NCI-H345 treated with DMSO at 0.1 percent for 48 hours (cell line): ENCODE data around the gene DRD2.

Experiments used
- DNase-seq: peaks from one replicate; lab custom pipeline; 2025; ENCODE audit not compliant: unreplicated experiment; lab: John Stamatoyannopoulos, UW

Gene DRD2

DNA sequence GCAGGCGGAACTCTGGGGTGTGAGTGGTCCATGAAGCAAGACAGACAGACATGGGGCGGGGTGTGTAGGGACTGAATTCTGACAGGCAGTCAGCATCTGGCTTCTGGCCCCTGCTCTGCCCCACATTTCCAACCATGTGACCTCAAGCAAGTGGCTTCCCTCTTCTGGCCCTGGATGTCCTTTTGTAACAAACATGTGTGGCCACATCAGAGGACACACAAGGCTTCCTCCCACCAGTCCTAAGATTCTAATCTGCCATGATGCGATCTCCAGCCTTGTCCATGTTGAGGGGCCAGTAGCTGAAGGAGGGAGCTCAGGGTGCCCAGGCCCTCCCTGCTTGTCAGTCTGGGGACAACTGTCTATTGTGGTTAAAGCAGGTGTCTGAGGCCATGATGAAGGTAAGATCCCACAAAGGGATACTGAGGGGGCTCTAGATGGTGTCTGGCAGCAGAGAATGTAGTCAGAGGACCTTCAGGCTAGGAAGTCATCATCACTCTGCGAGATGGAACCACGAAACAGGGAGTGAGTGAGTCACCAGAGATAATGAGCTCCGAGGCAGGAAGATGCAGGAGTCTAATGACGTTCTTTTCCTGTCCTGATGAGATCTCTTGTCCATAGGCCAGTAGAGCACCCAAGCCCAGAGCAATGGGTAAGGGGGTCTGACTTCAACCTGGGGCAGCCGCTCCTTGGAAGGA is 27.4 kb downstream of the DRD2 start:
- no peak for DNase-seq

DNA sequence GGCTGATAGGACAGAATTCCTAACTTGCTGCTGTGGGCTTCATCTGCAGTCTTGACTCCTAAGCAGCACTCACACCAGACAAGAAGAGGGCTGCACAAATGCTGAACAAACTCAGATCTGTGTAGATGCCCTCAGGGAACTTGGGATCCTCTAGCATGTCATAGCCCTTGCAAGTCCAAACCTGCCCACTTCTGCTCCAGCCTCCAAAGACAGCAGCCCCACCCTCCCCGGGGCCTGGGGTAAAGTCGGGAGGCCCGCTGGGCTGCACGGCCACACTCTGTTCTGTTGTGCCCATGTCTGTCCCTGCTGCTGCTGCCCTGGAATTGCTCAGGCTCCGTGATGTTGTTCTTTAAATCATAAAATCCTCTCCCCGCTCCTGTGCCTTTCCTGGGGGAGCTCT is 28.3 kb downstream of the DRD2 start:
- DNase-seq: peak; percentile 67

DNA sequence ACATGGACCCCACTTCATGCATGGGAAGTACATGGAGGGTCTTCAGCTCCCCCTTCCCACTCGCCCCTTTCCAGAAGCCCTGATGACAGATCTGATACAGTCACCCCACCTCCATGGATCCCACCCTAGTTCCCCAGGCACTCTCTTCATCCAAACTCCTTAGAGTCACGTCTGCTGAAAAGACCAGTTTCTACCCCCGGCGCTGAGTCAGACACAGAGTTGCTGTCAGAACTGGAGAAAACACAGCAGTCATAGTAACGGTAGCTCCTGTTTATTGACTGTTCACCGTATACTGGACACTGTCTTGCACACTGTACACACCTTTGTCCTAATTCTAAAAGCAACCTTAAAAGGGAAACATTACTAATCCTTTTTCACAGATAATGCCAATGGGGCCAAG is 29.1 kb downstream of the DRD2 start:
- DNase-seq: no peak

DNA sequence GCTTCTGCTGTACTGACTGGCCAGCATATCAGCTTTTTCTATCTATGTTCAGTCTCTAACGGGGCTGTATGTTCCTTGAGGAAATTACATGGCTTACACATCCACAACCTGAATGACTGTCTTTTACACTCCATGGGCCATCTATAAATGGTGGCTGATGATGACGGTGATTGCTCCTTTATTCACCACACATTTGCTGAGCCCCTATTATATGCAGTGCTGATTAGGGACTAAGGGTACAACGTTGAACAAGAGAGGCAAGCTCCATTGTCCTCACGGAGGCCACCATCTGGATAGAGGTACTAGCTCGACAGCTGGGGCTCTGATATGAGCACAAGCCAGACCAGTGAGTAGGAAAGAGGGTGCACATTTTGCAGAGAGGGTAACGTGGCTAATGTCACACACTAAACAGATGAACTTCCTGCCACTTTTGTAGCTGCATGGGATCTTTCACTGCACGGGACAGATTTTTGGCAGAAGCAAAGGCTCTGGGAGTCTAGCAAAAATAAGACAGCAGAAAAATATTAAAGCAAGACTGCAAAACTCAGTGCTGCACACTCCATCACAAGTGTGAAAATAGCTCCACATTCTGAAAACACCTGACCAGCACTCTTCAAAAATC is 30.6 kb downstream of the DRD2 start:
- no peak for DNase-seq

DNA sequence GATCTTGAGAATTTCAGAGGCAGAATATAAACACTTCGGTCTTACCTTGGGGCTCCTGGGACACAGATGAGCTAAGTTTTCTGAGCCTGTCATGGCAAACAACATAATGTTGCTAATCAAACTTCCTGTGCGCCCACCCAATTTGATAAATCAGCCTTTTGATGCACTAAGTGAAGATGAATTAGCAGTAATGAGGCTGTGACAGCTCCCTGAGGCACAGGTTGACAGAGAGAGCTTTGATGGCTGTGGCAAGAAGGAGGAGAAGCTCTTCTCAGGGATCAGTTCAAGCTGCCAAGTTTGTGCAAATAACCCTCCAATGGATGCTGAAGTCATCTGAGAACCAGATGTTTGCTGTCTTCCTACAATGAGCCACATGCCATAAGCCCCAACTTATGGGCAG is 34.4 kb downstream of the DRD2 start:
- no peak for DNase-seq

DNA sequence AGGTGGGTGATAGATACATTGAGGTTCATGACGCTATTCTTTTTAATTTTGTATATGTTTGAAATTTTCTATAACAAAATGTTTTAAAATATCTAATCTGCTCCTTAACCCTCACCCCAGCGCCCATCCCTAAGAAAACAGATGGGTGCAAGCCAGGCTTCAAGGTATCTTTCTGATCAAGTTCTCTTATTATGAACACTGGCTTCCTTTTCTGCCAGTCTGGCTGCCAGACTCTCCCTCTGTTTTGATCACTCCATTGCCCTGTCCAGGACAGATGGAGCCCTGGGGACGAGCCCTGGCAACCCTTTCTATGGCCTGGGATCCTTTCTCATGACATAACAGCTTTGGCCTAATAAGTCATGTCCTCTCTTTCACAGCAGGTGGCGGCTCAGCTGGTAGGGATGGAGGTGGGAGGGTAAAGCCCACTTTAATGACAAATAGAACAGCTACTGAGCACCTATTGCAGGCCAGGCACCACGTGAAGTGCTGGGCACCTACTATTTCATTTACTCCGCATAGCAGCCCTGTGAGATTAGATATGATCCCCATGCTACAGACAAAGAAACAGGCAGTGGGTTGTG is 38.4 kb downstream of the DRD2 start:
- no peak for DNase-seq

DNA sequence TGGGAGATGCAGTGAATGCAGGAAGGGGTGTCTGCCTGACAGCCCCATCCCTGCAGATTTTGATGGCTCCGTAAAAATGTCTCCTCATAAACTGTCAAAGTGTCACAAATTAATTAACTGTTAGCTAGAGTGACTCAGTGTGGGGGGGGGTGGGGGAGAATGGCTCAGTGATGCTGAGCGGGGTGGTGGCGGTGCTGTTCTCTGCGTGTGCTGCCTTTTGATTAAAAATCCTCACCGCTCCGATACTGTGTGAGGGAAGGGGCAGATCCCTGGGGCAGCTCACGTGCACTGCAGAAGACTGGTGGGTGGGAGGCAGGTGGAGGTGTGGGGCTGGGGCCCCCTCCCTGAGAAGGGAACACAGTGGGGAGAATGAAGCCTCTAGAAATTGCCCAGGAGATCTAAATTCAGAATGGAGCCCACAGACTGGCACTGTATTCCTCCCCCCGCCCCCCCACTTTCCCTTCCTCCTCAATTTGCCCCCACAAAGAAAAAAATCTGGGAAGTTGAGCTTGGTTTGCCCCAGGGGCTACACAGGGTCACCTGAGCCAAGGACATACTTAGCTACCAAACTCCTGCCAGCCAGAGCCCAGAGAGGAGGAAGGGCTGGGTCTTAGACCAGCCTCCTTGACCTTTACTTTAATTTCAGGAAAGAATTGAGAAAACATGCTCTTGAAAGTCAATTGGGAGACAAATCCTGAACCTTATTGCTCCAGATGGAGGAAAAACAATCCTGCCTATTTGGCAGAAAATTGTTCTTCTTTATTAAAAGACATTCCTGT is 39.8 kb downstream of the DRD2 start:
- DNase-seq: no peak

DNA sequence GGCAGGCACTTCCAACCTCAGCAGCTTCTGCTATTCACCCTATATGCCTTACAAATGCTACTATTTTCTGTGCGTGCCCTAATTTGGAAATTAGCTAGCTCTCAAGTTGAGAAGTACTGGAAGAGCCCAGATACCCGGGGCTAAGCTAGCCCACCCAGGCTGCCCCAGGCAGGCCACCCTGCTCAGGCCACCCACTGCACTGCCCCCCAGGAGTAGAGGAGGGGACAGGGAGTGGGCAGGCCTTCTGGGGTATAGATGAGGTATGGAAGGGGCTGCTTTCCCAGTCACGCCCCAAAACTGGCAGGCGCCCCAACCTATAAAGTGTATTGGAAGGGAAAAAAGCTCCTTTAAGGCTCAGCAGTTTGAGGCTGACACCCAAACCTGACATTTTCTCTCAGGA is 43.5 kb downstream of the DRD2 start:
- DNase-seq: no peak

DNA sequence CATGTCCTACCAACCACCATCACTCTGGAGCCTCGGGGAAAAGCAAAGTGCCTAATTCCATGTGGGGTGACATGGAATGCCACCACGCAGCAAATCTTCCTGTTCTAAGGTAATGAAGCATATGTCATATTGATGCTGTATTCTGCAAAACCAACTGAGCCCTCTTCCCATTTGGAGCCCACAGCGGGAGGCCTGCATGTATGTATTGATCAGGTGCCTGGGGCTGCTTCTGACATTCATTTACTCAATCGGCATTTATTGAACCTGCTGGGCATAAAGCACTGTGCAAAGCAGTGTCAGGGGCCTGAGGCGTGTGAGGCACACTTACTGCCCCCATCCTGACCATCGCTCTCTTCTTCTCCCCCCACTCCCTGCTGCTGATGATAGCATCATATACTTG is 48.5 kb downstream of the DRD2 start:
- no peak for DNase-seq

DNA sequence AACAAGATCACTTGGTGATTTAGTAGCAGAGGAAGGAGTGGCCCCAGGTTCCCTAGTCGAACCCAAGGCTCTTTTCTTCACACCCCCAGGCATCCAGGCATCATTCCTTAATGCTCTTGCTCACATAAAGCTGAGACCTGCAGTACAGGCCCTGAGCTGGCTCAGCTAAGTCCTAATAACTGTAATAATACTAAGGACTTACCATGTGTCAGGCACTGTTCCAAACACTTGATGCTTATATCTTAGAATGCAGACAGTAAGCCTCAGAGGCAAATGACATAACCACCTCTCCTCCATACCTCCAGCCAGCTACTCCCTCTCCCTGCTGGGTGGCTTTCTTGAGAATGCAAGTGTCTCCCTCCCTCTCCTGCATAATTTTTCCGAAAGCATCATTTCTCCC is 54.4 kb downstream of the DRD2 start:
- DNase-seq: no peak

DNA sequence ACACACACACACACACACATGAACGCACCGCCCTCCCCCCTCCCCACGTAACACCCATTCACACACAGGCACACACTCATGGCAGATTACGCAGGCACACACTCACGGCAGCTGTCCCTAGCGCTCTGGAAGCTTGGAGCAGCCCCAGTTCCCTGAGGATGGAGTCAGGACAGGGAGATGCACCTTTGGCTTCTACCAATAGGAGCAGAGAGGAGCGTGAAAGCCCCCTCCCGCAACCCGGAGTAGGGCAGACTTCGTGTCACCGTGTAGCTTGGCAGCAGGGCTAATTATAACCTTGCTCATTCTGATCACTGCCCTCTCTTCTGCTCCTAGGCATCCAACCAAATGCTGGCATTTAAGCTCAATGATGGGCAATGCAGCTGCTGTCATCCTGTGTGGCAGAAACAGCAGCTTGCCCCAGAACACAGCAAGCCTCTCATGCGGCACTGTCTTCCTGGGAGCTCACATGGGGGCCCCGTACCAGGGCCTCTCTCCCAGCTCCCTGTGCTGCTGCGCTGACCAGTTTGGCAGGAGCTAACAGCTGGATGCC is 55.7 kb downstream of the DRD2 start:
- DNase-seq: no peak

DNA sequence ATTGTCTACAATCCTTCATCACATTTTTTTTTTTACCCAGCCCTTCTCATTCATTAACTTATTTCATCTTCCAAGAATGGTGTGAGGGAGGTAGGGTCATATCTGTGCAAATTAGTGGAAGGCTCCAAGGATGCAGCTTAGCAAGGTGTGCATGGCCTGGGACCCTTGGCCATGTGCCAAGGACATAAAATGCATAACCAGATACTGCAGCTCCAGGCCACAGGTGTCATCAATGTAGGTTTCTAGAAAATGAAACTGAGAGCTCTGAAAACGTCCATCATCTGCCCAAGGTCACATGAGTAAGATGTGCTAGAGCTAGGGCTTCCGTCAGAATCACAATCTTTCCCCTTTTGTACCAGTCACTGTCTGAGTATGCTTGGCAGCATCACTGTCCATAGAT is 57.8 kb downstream of the DRD2 start:
- no peak for DNase-seq

DNA sequence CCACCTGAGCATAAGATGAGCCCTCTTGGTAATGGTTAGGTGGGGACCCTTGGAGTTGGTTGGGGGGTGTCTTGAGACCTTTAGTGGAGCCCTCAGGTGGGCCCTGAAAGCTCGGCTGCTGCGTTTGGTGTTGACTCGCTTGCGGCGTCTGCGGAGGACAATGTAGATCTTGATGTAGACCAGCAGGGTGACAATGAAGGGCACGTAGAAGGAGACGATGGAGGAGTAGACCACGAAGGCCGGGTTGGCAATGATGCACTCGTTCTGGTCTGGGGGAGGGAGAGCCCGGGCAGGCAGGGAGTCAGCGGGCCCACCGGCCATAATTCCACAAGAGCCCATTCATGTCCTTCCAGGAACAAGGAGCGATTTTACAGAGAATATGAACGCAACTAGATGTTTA is 59.9 kb downstream of the DRD2 start:
- DNase-seq: no peak

DNA sequence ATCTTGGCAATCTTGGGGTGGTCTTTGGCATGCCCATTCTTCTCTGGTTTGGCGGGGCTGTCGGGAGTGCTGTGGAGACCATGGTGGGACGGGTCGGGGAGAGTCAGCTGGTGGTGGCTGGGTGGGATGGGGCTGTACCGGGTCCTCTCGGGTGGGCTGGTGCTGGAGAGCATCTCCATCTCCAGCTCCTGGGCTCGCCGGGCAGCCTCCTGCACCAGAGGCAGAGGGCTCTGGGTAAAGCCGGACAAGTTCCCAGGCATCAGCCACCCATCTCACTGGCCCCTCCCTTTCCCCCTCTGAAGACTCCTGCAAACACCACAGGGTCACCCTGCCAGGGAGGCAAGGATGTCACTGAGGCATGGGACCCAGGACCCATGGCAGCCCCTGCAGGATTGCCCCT is 62.5 kb downstream of the DRD2 start:
- no peak for DNase-seq

DNA sequence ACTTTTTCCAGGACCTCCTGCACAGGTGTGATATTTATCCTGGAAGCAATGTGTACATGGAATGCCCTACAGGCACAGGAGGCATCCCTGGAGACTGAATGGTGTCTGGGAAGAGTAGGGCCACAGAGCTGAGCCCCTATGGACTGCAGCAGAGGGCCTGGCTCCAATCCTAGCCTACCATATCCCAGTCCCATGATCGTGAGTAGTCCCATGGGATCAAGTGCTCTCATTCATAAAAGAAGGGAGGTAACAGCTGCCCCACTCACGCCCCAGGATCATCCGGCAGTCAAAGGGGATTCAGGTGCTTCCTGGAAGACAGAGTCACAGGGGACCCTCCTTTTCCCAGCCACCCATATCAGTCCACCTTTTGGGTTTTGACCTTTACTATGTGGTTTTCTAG is 63.7 kb downstream of the DRD2 start:
- DNase-seq: peak; percentile 53

DNA sequence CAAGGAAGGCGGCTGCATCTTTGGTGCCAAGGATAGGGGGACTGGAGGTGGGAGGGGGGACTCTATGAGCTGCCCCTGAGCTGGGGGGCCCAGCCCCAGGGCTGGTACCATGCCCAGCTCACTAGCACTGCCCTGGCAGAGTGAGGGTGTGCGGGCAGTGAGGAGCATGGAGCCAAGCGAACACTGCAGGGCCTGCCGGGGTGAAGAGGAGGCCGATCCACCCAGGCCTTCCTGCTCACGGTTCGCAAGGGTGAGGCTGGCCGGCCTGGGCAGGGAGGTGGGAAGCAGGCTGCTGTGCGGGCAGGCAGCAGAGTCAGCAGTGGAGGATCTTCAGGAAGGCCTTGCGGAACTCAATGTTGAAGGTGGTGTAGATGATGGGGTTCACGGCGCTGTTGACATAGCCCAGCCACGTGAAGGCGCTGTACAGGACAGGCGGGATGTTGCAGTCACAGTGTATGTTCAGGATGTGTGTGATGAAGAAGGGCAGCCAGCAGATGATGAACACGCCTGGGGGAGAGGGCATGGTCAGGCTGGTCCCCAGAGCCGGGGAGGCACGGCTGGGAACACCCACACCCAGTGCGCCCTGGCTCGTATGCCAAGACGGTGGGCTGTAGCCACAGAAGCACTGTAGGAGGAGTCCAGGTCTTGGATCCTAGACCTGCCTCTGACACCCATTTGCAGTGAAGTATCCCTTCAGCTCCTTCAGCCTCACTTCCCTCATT is 64.6 kb downstream of the DRD2 start:
- no peak for DNase-seq

DNA sequence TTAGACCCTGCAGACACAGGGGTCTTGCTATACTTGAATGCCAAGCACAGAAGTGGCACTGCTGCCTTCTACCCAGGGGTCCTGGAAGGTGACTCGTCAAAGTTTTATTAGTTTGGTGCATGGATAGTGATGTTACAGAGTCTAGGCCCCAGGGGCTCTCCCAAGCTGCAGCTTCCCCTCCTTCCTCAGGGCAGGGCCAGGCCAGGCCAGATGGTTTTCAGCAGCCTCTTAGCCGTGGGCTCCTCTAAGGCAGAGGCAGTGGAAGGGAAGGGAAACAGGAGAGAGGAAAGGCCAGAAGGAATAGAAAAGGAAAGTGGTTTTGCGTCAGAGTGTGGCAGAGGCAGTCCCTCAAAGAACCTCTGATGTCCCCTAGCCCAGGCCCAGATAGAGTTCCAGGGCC is 65.7 kb downstream of the DRD2 start:
- DNase-seq: no peak

DNA sequence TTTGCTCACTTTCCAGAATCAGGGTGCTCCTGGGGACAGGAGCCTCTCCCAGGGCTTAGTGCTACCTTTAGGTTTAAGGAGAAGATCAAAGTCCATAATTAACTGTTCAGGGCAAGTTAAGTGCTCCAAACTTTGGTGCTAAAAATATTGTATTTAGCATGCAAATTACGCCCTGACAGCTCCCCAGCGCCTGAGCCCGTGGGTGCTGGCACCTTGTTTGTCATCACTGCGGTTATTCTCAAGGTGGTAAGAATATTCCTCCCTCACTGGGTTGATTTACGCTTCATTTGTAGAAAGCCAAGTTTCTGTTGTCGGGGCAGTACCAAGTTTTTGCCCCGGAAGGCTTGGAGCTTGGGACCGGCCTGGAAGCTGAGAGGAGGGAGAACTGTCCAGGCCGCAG is 66.3 kb downstream of the DRD2 start:
- DNase-seq: no peak

DNA sequence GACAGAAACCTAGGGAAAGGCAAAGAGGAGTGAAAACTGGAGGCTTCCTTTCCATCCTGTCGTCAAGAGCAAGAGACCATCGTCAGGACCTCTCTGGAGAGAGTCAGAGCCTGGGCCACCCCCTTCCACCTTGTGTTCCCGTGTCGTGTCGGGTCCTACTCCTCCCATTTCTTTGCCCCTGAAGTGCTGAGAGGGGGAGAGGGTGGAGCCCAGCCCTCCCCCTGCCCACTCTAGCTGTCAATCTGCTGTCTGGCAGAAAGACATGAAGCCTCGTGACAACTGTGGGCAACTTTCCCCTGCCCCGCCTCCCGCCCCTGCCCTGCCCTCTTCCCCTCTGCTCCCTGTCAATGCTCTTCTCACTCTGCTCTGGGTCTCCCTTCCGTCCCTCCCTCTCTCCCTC is 67.0 kb downstream of the DRD2 start:
- no peak for DNase-seq

DNA sequence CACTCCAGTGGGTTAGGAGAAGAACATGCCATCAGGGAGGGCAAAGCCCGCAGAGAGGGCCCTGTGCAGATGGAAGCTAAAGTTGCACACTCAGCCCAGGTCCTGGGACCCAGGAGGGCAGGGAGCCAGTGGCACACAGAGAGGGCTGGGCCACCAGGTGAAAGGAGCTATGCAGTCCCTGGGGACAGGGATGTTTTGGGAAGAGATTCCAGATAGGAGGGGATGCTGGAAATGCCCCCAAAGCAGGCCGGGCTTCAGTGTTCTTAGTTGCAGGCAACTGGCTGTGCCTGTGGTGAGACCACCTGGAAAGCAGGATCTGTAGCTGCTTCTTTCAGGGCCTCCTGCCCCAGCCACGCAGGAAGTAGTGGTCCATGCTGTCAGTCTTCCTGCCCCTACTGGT is 68.0 kb downstream of the DRD2 start:
- DNase-seq: no peak
